Measurements from ENCODE around the gene RAPGEF3. TPM values are rescaled to one million over a fixed set of nuclear protein-coding genes. Genes with fewer than 3 reads are reported as not detected.

Gene RAPGEF3
- total and polyA plus RNA-seq, 4 donors: 8.3 to 40.4 (median 18.9) TPM

- no peak overlapping the region for H3K4me3 ChIP-seq
- ATAC-seq (ENCODE audit: insufficient read depth, low FRiP score) (peak; percentile 51), DNase-seq (peak; percentile 77 to 82 (median 80))
- no peak overlapping the region for H3K9ac ChIP-seq (ENCODE audit: insufficient read depth in 1 of 2, low read length in 2 of 2)
- peaks cover 13 to 52% (median 34%) of the 10 kb centered on the region in 5 donors for H3K4me1 ChIP-seq (ENCODE audit: control insufficient read depth in 5 of 5, insufficient read depth in 5 of 5, low read length in 5 of 5)
- H3K27me3 ChIP-seq (ENCODE audit: control insufficient read depth in 3 of 3, insufficient read depth in 3 of 3, low read length in 2 of 3): no peaks in the 10 kb centered on the region
- H3K36me3 ChIP-seq (ENCODE audit: control insufficient read depth in 4 of 4, insufficient read depth in 4 of 4, low read length in 4 of 4): no peaks in the 10 kb centered on the region
- H3K9me3 ChIP-seq (ENCODE audit: control insufficient read depth in 4 of 4, insufficient read depth in 3 of 4, low read length in 3 of 4): no peaks in the 10 kb centered on the region
- H3K27ac ChIP-seq (ENCODE audit: low read depth in 1 of 2, low read length in 1 of 2): peak overlapping the region; percentile 72 to 87
- 43 to 71% methylated on average over 19 of the region's 19 CpGs for WGBS, 2 donors
- TF ChIP-seq CTCF (IDR thresholded peaks at IDR 0.05; ENCODE audit: control extremely low read depth, extremely low read depth): no peak
Measured at GRCh38 chr12:47736877-47737676, 21.6 kb downstream of the RAPGEF3 start.

GRCh38 chr12:47736216-47736615, 22.5 kb downstream of the RAPGEF3 start:
- TF ChIP-seq CTCF (IDR thresholded peaks at IDR 0.05; ENCODE audit: control extremely low read depth, extremely low read depth): no peak
- Histone ChIP-seq H3K4me3 (no peak overlapping the region), H3K9me3 (ENCODE audit: control insufficient read depth in 4 of 4, insufficient read depth in 3 of 4, low read length in 3 of 4) (no peaks in the 10 kb centered on the region), H3K27me3 (ENCODE audit: control insufficient read depth in 3 of 3, insufficient read depth in 3 of 3, low read length in 2 of 3) (no peaks in the 10 kb centered on the region), H3K36me3 (ENCODE audit: control insufficient read depth in 4 of 4, insufficient read depth in 4 of 4, low read length in 4 of 4) (no peaks in the 10 kb centered on the region), H3K27ac (ENCODE audit: low read depth in 1 of 2, low read length in 1 of 2) (peak overlapping the region; percentile 72 to 87), H3K9ac (ENCODE audit: insufficient read depth in 1 of 2, low read length in 2 of 2) (no peak overlapping the region), H3K4me1 (ENCODE audit: control insufficient read depth in 5 of 5, insufficient read depth in 5 of 5, low read length in 5 of 5) (peaks cover 9 to 46% (median 34%) of the 10 kb centered on the region in 5 donors)
- ATAC-seq (ENCODE audit: insufficient read depth, low FRiP score) (no peak), DNase-seq (no peak)
- WGBS, 2 donors: 51 to 55% methylated on average over 4 of the region's 4 CpGs

- H3K9me3 ChIP-seq (ENCODE audit: control insufficient read depth in 4 of 4, insufficient read depth in 3 of 4, low read length in 3 of 4): no peaks in the 10 kb centered on the region
- no peak overlapping the region for H3K4me3 ChIP-seq
- H3K36me3 ChIP-seq (ENCODE audit: control insufficient read depth in 4 of 4, insufficient read depth in 4 of 4, low read length in 4 of 4): no peaks in the 10 kb centered on the region
- H3K27me3 ChIP-seq (ENCODE audit: control insufficient read depth in 3 of 3, insufficient read depth in 3 of 3, low read length in 2 of 3): no peaks in the 10 kb centered on the region
- ATAC-seq (ENCODE audit: insufficient read depth, low FRiP score) (no peak), DNase-seq (no peak)
- H3K9ac ChIP-seq (ENCODE audit: insufficient read depth in 1 of 2, low read length in 2 of 2): no peak overlapping the region
- WGBS, 2 donors: 93% methylated on average over 11 of the region's 11 CpGs
- TF ChIP-seq CTCF (IDR thresholded peaks at IDR 0.05; ENCODE audit: control extremely low read depth, extremely low read depth): no peak
- peaks cover 9 to 40% (median 31%) of the 10 kb centered on the region in 5 donors for H3K4me1 ChIP-seq (ENCODE audit: control insufficient read depth in 5 of 5, insufficient read depth in 5 of 5, low read length in 5 of 5)
- H3K27ac ChIP-seq (ENCODE audit: low read depth in 1 of 2, low read length in 1 of 2): peak overlapping the region in 1 of 2 donors; percentile 72
Measured at GRCh38 chr12:47735649-47736048, 23.0 kb downstream of the RAPGEF3 start.

All from lung (tissue), 12 donors.